Adipose tissue (tissue), 3 donors: ENCODE data around the gene FRMD4B. TPM values are rescaled to one million over a fixed set of nuclear protein-coding genes. Genes with fewer than 3 reads are reported as not detected.
"Not testable (repeated sequence)": the region's sequence is repeated elsewhere in the genome, so short reads cannot be mapped to it uniquely, and the experiment has no call there.

Experiments
- H3K27ac ChIP-seq: one replicate; pipeline ENCODE4 v1.5.1; 2013; ENCODE audit warnings: low read depth, low read length
- WGBS, 3 donors: extraction: QIAGEN DNeasy Blood & Tissue Kit; methylation state at CpG; one replicate each; pipeline ENCODE4 v1.1.7; 2013; 5-methylcytosine and 5-hydroxymethylcytosine counted together
- polyA plus RNA-seq, 3 donors: library from polyadenylated mRNA; stranded (reverse); fragments of 200-250 nt; gene quantifications; one replicate each; pipeline ENCODE4 v1.2.3, GENCODE V29; 2013
- donor health status: healthy with polysubstance abuse.
- donor health status: Bipolar disorder and iron deficiency.
- donor health status: healthy.

Gene FRMD4B
- polyA plus RNA-seq, 3 donors = 4.0 to 8.1 (median 6.2) TPM

GRCh38 chr3:69236812-69237707, 148.8 kb downstream of the FRMD4B start:
- no peak overlapping the region for H3K27ac ChIP-seq
- 50 to 58% (median 50%) methylated on average over 8 of the region's 8 CpGs for WGBS, 3 donors

DNA sequence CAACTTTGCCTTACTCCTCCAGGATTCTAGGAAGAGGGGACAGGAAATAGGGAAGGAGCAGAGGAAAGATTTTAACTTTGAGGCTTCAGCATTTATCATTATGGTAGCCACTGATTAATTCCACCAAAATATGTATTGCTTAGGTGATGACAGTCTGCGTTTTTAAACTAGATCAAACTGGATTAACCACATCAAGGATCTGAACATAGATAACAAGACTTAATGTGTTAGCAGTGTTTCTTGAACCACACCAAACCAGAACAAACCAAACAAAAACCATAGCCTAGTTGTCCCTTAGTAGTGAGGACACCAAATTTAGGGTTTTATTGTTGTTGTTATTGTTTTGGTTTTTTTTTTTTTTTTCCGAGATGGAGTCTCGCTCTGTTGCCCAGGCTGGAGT, 150.0 kb downstream of the FRMD4B start:
- H3K27ac ChIP-seq = no peak overlapping the region
- WGBS, 3 donors = 76 to 90% (median 87%) methylated on average over 3 of the region's 3 CpGs

DNA sequence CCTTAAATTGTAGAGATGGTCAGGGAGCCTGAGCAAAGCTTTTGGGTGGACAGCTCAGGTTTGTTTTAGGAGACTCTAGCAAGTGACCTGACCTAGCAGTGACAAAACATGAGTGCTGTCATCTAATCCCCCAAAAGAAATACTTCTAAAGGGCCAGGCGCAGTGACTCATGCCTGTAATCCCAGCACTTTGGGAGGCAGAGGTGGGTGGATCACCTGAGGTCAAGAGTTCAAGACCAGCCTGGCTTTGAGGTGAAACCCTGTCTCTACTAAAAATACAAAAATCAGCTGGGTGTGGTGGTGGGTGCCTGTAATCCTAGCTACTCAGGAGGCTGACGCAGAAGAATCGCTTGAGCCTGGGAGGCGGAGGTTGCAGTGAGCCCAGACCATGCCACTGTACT, 150.7 kb downstream of the FRMD4B start:
- not testable (repeated sequence) for H3K27ac ChIP-seq
- 94 to 99% (median 97%) methylated on average over 4 of the region's 4 CpGs for WGBS, 3 donors

- 86 to 94% (median 93%) methylated on average over 2 of the region's 2 CpGs for WGBS, 3 donors
- H3K27ac ChIP-seq = no peak overlapping the region
Measured at GRCh38 chr3:69232482-69232881, 153.4 kb downstream of the FRMD4B start.

DNA sequence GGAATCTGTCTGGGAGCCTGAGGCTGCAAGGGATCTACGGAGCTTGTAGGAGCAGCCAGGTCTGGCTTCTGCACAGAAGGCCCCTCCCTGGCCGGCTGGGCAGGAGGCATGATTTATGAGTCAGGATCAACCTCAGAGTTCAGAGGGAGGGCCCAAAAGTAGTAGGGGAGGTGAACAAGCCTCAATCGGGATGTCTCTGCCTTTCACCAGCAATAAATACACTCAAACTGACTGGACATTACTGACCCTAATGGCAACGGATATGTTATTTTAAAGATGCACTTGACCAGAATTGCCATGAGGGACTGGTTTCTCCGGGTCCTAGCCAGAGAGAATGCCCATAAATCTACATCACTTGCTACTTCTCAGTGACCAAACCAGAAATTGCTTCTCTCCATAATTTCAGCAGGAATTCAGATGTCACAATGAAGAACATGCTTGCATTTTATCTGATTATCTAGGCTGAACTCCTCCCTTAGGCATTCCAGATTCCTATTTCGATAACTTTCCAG, 153.9 kb downstream of the FRMD4B start:
- 51 to 53% (median 51%) methylated on average over 6 of the region's 6 CpGs for WGBS, 3 donors
- H3K27ac ChIP-seq = no peak overlapping the region

DNA sequence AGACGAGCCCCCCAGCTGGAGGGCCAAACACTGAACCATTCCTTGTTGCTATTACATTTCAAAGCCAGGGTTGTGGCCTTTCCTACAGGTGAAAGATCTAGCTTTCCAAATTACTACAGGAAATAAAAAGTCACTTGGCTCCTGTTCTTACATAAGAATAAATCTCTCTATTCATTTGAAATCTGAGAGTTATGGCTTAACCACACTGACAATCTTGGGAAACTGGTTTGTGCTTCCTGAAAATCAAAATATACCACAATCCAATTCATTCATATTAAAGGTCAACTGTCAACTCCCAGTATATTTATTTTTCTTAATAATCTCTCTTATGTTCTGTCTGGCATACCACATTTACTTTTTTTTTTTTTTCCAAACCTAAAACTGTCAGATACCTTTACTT, 159.8 kb downstream of the FRMD4B start:
- 41 to 64% (median 56%) methylated on average over 1 of the region's 1 CpG for WGBS, 3 donors

GRCh38 chr3:69219101-69219708, 166.7 kb downstream of the FRMD4B start:
- WGBS, 3 donors = 82 to 92% (median 92%) methylated on average over 7 of the region's 7 CpGs
- no peak overlapping the region for H3K27ac ChIP-seq

More for the DNA sequence above, 159.8 kb downstream of the FRMD4B start:
- H3K27ac ChIP-seq = no peak overlapping the region

DNA sequence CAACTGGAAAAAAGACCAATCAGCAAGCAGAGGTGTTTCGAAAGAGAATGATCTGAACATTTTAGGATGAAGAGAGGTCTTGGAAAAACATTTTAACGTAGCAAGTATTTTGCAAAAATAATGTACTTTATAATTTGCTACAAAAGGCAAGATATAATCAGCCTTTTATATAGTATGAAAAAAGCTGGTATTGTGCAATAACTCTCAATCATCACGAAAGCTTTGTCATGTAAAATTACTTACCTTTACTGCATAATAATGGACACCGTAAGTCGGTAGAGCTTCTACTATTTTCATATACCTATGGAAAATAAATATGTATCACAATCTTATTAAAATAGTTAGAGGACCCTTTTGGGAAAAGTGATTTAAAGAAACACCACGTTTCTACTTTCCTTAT, 167.8 kb downstream of the FRMD4B start:
- 90 to 97% (median 96%) methylated on average over 6 of the region's 6 CpGs for WGBS, 3 donors

GRCh38 chr3:69216981-69217380, 168.9 kb downstream of the FRMD4B start:
- H3K27ac ChIP-seq = no peak overlapping the region
- 40 to 65% (median 62%) methylated on average over 5 of the region's 5 CpGs for WGBS, 3 donors

More for the DNA sequence above, 167.8 kb downstream of the FRMD4B start:
- H3K27ac ChIP-seq = no peak overlapping the region

- WGBS, 3 donors = 53 to 56% (median 55%) methylated on average over 3 of the region's 3 CpGs
- H3K27ac ChIP-seq = no peak overlapping the region
Measured at GRCh38 chr3:69214241-69214640, 171.6 kb downstream of the FRMD4B start.

GRCh38 chr3:69212411-69213160, 173.3 kb downstream of the FRMD4B start:
- H3K27ac ChIP-seq = no peak overlapping the region
- 58 to 66% (median 61%) methylated on average over 3 of the region's 3 CpGs for WGBS, 3 donors

- WGBS, 3 donors = 84 to 88% (median 85%) methylated on average over 5 of the region's 5 CpGs
- H3K27ac ChIP-seq = no peak overlapping the region
Measured at GRCh38 chr3:69210068-69210730, 175.7 kb downstream of the FRMD4B start.

GRCh38 chr3:69209413-69209812, 176.5 kb downstream of the FRMD4B start:
- no peak overlapping the region for H3K27ac ChIP-seq

DNA sequence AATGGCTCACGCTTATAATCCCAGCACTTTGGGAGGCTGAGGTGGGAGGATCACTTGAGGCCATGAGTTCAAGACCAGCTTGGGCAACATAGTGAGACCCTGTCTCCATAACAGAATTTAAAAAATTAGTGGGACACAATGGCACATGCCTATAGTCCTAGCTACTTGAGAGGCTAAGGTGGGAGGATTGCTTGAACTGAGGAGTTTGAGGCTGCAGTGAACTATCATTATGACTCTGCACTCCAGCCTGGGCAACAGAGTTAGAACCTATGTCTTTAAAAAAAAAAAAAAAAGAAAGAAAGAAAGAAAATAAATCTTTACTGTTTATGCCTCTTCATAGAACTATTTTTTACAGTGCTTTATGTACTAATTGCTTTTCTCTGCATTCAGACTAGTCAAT, 178.9 kb downstream of the FRMD4B start:
- no peak overlapping the region for H3K27ac ChIP-seq
- WGBS, 3 donors = 93 to 100% (median 100%) methylated on average over 1 of the region's 1 CpG

DNA sequence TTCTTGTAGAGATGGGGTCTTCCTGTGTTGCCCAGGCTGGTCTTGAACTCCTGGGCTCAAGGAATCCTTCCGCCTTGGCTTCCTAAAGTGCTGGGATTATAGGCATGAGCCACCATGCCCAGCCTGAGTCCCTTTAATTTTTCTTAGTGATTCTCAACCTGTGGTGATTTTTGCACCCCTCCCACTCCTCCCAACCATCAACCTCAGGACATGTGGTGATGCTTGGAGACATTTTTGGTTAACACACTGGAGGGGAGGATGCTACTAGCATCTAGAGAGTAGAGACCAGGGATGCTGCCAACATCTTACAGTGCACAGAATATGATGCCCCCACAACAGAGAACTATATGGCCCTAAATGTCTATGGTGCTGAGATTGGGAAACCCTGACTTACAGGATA, 180.5 kb downstream of the FRMD4B start:
- WGBS, 3 donors = 100% methylated on average over 1 of the region's 1 CpG
- no peak overlapping the region for H3K27ac ChIP-seq

GRCh38 chr3:69204315-69204957, 181.5 kb downstream of the FRMD4B start:
- whole genome bisulfite sequencing, 3 donors = 53 to 85% (median 83%) methylated on average over 8 of the region's 8 CpGs
- H3K27ac ChIP-seq = no peak overlapping the region

DNA sequence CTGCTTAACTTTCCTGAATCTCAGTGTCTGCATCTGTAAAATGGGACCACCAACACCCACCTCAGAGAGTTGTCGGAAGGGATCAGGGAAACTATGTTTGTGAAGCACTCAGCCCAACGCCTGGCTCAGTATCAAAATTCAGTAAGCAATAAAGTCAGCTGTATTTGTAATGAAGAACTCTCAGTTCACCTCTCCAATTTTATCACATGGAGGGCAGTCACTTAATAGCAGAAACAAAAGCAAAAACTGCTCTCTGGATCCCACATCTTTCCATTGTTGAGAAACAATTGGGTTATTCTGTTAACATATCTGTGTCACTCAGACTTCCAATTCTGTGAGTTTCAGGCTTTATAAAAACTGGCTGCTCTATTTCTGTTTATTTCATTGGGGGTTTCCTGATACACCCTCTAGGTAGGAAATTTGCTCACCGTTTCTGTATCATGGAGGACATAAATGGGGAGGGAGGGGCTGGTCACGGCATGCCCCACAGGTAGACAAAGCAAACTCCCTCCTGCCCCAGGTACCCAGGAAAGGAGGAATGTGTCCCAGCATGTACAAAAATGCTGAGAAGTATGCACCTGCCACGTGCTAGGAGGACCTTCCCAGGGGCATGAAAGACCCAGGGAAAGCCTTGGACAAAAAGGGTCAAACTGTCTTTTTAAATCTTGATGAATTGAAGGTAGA, 182.1 kb downstream of the FRMD4B start:
- H3K27ac ChIP-seq = no peak overlapping the region
- WGBS, 3 donors = 64 to 87% (median 81%) methylated on average over 5 of the region's 5 CpGs
